NCI-H446 treated with DMSO at 0.1 percent for 48 hours (cell line): ENCODE data around the gene ADSS1.
"Not testable (repeated sequence)": the region's sequence is repeated elsewhere in the genome, so short reads cannot be mapped to it uniquely, and the experiment has no call there.

ENCODE experiments used
- DNase-seq: peaks from one replicate; lab custom pipeline; 2025; lab: John Stamatoyannopoulos, UW

The ADSS1 gene

GRCh38 chr14:104717646-104718045, 6.4 kb upstream of the ADSS1 start:
- no peak for DNase-seq

GRCh38 chr14:104718147-104718546, 5.9 kb upstream of the ADSS1 start:
- DNase-seq = no peak

- no peak for DNase-seq
These were observed 5.2 kb upstream of the ADSS1 start for GRCh38 chr14:104718871-104719270.

DNA sequence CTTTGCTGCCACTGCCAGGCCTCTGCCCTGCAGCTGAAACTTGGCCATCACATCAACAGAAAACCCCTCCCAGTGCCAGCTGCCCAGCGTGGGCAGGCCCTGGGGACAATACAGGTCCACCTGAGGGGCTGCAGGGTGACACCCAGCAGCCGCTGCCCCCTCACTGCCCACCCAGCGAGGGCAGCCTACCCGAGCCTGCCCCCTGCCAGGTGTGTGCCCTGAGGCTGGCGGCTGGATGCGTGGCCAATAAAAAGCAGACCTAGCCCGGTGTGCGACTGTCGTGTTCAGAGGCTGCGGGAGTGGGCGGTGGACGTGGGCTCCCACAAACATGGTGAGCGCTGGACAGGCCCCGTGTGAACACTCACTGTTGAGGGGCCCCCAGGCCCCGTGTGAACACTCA, 4.7 kb upstream of the ADSS1 start:
- DNase-seq = no peak

- no peak for DNase-seq
These were observed 2.3 kb upstream of the ADSS1 start for GRCh38 chr14:104721505-104722431.

GRCh38 chr14:104722938-104723650, 935 bp upstream of the ADSS1 start:
- DNase-seq = no peak

DNA sequence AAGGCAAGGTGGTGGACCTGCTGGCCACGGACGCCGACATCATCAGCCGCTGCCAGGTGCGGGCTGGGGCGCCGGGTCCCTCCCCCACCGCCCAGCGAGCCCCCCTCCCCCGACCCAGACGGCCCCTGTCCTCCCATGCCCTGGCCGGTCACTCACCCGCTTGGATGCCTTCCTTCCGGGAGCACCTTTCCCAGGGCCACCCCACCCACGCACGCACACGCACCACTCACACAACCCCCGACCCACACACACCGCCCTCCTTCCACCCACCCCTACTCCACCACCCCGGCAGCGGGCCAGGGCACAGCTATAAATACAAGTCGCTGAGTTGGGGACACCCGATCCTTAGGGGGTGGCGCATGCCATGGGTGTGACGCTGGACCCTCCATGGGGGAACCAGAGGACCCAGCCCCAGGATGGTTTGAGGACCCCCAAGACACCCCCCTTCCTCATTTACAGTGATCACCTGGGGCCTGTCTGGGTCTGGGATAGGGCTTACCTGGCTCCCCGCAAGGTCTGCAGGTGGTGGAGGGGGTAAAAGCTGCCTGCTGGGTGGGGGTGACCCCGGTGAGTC, 465 bp downstream of the ADSS1 start:
- DNase-seq = no peak

DNA sequence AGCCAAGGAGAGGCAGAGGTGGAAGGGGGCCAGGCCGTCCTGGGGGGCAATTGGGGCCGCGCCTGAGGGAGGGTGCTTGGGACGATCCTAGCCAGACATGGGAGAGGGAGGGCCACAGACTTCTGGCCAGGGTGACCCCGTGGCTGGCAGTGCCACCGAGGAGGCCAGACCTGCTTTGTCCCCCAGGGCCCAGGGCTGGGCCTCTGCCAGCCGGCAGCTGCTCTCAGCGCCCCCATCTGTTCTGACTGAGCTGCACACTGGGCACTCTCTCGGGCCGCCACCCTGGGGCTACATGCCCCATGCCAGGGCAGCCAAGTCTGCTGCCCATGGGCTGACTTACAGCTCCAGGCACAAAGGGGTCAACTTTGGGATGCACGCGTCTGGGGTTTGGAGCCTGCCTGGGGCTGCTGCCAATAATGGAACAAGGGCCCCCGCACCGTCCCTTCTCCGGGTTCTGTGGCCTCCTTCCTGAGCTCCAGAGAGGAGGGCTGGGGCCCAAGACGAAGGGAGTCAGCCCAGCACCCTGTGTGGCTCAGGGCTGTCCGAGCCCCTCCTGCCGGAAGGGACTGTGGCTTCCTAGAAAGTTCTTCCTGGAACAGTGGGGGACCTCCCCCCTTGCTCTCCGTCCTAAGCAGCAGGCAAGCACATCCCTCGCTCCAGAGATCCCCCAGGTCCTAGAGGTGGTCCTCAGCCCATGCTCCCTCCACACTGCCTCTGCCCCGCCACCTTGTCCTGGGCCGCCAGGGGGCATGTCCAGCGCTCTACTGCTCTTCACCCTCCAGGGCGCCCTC, 1.1 kb downstream of the ADSS1 start:
- DNase-seq = no peak

DNA sequence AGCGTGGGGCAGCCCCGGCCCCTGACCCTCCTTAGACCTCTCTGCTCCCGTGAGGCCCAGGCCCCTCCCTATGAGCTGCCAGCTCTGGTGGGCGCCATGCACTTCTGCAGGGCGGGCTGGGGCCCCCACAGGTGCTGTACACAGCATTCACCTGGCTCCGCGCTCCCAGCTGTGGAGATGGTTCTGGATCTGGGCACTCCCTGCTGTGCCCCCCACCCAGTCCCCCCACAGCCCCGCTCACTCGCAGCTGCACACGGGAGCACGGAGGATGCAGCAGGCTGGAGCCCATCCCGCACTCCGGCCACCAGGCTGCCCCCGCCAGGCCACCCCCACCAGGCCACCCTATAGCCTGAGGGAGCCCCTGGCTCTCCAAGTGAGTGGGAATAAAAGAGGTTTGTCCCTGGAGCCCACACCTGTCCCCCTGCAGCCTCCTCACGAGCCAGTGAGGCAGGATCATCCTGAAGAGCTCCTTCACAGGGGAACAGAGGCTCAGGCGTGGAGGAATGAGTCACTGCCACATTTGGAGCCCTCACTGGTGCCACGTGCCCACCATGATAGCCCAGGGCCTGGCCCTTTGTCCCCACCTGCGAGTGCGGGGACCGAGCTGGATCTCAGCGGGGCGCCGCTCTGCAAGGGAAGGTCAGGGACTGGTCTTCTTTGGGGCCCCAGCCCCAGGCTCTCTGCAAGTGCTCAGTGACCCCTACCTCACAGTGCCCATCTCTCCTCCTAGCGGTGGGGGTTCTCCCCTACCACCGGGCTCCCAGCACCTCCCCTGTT, 1.9 kb downstream of the ADSS1 start:
- no peak for DNase-seq

GRCh38 chr14:104726600-104727451, 2.8 kb downstream of the ADSS1 start:
- DNase-seq = no peak

GRCh38 chr14:104728631-104729030, 4.6 kb downstream of the ADSS1 start:
- no peak for DNase-seq

DNA sequence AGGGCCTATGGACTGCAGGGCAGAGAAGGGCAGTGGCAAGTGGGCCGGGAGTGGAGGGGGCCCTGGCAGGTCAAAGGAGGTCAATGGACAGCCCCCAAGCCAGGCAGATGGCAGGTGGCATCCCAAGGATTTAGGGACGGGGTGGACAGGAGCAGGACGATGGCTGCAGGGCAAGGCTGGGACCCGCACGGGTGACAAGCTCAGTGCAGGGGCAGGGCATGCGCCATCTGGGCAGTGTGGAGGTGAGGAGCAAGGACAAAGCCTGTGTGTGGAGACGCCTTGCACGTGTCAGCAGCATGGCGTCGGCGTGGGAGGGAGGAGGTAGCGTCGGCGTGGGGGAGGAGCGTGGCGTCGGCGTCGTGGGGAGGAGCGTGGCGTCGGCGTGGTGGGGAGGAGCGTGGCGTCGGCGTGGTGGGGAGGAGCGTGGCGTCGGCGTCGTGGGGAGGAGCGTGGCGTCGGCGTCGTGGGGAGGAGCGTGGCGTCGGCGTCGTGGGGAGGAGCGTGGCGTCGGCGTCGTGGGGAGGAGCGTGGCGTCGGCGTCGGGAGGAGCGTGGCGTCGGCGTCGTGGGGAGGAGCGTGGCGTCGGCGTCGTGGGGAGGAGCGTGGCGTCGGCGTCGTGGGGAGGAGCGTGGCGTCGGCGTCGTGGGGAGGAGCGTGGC, 5.3 kb downstream of the ADSS1 start:
- DNase-seq = not testable (repeated sequence)

DNA sequence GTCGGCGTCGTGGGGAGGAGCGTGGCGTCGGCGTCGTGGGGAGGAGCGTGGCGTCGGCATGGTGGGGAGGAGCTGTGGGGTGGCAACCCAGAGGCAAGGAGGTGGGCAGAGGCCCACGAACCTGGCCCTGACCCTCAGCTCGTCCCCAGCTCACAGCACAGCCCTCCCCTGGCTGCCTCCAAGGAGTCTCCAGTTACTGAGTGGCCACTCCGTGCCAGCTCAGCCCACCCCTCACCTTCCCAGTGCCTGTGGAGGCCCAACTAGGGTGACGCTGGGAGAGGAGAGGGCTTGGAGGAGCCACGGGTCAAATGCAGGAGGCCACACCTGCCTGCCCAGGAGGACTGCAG, 5.8 kb downstream of the ADSS1 start:
- no peak for DNase-seq

DNA sequence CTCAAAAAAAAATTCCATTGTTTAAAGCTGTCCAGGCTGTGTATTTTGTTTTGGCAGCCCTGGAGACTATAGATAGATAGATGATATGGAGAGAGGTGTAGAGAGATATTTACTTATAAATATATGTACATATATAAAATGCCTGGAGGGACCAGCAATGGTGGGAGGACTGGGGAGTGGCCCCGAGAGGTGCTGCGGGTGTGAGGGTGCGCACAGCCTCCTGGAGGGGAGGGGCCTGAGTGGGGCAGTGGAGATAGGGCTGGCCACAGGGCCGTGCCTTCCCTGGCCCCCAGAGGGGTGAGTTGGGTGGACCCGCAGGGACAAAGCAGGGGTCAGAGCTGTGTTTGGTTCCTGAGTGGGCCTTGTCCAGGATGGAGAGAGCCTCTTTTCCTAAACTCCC, 6.5 kb downstream of the ADSS1 start:
- DNase-seq = no peak

GRCh38 chr14:104731320-104732294, 7.6 kb downstream of the ADSS1 start:
- DNase-seq = no peak

DNA sequence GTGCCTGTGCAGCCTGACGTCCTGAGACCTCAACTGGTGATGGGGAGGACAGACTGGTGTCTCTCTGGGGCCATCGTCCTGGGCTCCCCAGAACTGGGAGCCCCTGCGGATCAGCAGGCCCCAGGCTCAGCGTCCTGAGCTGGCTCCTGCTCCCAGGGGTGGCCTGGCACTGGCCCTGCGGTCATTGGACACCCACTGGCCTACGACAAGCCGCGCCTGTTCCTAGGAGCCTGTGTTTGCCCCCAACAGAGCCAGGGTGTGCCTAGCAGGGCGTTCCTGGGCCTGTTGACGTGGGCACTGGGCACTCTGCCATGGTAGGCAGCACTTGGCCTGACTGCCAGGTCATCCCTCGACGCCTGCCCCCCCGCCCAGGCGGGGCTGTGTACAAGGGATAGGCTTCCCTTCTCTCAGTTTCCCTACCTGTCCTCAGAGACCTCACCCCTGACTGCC, 8.4 kb downstream of the ADSS1 start:
- no peak for DNase-seq

DNA sequence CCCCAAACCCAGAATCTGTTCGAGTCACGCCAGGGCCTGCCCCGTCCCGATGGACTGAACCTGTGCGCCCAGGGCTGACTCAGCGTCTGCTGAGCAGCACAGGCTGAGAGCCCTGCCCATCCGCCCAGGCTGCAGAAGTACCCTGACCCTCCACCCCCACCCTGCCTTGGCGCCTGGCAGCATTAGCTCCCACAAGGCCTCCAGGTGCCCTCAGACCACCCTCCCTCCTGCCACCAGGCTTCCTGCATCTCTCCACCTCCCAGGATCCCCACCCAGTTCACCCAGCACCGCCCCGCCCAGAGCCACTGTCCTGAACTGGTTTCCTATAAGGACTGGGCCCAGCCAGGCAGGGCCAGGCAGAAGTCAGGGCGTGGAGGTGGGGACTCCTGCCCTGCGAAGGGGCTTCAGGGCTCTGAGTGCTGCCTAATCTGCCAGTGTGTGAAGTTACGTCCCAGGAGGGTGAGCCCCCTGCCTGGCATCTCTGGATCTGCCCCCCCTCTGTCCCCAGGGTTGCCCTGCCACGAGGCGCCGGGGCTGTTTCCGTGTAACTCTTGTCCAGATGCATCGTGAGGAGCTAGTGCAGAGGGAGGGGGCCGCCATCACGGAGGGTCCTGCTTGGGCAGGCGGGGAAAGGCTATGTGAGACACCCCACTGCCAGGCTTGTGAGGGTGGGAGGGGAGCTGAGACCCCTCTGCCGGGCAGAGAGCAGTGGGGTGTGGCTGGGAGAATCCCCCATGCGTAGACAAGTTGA, 9.1 kb downstream of the ADSS1 start:
- DNase-seq = no peak

GRCh38 chr14:104734051-104734587, 10.1 kb downstream of the ADSS1 start:
- no peak for DNase-seq
